ENCODE data around the gene ST3GAL3. TPM values are rescaled to one million over a fixed set of nuclear protein-coding genes. Genes with fewer than 3 reads are reported as not detected.
A peak's percentile ranks its signal among the peaks of the same experiment; 100 is the strongest.

ST3GAL3 gene

DNA sequence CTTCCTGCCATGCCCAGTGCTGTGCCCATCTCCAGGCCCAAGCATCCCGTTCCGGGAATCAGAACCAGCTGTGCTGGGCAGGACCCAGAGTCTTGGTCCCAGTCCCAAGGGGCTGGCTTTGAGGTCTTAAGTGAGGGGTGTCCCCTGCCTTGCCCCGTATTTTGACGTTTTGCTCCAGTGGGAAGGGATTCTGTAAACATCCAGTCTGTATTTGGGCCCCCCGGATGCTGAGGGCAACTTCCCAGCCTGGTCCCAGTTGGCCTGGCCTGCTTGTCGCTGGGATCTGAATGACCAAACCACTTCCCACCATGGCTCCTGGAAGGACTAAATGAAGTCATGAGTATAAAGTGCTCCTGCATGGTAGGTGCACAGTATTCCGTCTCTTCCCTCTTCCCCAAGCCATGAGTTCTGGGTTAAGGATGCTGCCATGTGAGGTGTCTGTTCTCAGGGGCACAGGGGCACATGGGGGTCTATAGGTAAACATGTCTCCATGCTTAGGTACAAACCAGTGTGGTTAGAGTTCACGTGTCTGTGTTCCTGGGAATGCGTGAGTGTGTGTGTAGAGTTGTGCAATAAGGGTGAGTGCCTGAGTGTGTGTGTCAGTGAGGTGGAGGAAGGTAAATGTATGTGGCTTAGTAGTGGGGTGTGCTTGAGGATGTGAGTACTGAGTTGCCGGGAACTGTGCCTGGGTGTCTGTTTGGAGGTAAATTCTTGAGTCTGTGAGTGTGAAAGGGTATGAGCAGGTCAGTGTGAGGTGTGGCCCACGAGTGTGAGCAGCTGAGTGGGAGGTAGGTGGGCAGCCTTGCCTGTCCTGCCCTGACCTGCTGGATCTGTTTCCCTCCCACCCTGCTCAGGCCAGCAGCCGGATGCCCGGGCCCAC, 273.2 kb downstream of the ST3GAL3 start:
- Histone ChIP-seq H3K4ac (ENCODE audit: low read depth in 1 of 2, low read length in 2 of 2) (peak overlapping the region; percentile 48 to 71), H3K4me2 (ENCODE audit: low read length, poor library complexity, severe bottlenecking) (peak overlapping the region; percentile 77), H3K23ac (ENCODE audit: low read length in 2 of 2) (no peak overlapping the region), H3K14ac (ENCODE audit: low read length in 2 of 2) (peak overlapping the region in 1 of 2 experiments; percentile 86), H3K27ac (ENCODE audit: low read length, poor library complexity, severe bottlenecking) (no peak overlapping the region), H3K9me3 (ENCODE audit: control insufficient read depth, low read length) (no peaks in the 10 kb centered on the region), H3K27me3 (ENCODE audit: control insufficient read depth in 1 of 2, insufficient read depth in 1 of 2, low read length in 2 of 2) (no peaks in the 10 kb centered on the region), H3K4me3 (ENCODE audit: insufficient read depth in 1 of 2, low read depth in 1 of 2, low read length in 2 of 2) (peak overlapping the region; percentile 73 to 85), H3K18ac (ENCODE audit: low read depth in 1 of 2, low read length in 2 of 2) (peak overlapping the region in 1 of 2 experiments; percentile 86), H2BK120ac (ENCODE audit: low read depth, low read length) (no peak overlapping the region), H3K9ac (ENCODE audit: low read length) (peak overlapping the region; percentile 85), H3K36me3 (ENCODE audit: control insufficient read depth in 1 of 2, insufficient read depth in 2 of 2, low read depth in 1 of 2, low read length in 2 of 2) (peaks cover 45 to 73% of the 10 kb centered on the region in 2 experiments), H2BK15ac (ENCODE audit: low read depth, poor library complexity, severe bottlenecking) (no peak overlapping the region), H2AK5ac (ENCODE audit: low read length, severe bottlenecking) (no peak overlapping the region), H3K4me1 (ENCODE audit: control insufficient read depth, insufficient read depth, low read depth, low read length) (peaks cover 52% of the 10 kb centered on the region), H2BK5ac (ENCODE audit: low read depth, low read length, poor library complexity, severe bottlenecking) (no peak overlapping the region), H4K8ac (ENCODE audit: low read length) (no peak overlapping the region), H4K91ac (ENCODE audit: low read length) (peak overlapping the region; percentile 31), H2AFZ (ENCODE audit: low read depth, low read length) (no peak overlapping the region), H3K79me1 (replicated peaks; ENCODE audit: low read length, poor library complexity, severe bottlenecking) (peaks cover 49% of the 10 kb centered on the region), H2BK12ac (ENCODE audit: low read length in 2 of 2) (peak overlapping the region in 1 of 2 experiments; percentile 22)
- DNase-seq, result peak; percentile 50
- WGBS, result 85% methylated on average over 13 of the region's 13 CpGs

Small RNAs within 50 kb of the gene (small RNA-seq; reads per million reads assigned to genes)
- gene AL451062.2 (ENCODE audit: low read depth) (not detected), gene RF00026 (ENCODE audit: low read depth) (not detected)

Data from mesenchymal stem cell (in vitro differentiated cells and primary cell).